GM12865 (cell line): ENCODE data around the gene PANK2.
"Not testable (repeated sequence)": the region's sequence is repeated elsewhere in the genome, so short reads cannot be mapped to it uniquely, and the experiment has no call there.

ENCODE experiments used
- DNase-seq: peaks from one replicate; pipeline ENCODE4 v3.0.0; 2010; ENCODE audit warnings: low read depth
- H3K4me3 ChIP-seq: 2 replicates; pipeline ENCODE4 v1.5.1; 2011; ENCODE audit warnings: mild to moderate bottlenecking, low read depth, low read length, control low read depth
- TF ChIP-seq, protein P1 (sequence below): IDR thresholded peaks from 2 replicates; pipeline ENCODE4 v1.5.1; 2011; ENCODE audit warnings: low read length, control low read depth, low read depth, inconsistent platforms; ENCODE audit not compliant: insufficient read depth; ENCODE audit errors: missing control alignments

Gene PANK2

DNA sequence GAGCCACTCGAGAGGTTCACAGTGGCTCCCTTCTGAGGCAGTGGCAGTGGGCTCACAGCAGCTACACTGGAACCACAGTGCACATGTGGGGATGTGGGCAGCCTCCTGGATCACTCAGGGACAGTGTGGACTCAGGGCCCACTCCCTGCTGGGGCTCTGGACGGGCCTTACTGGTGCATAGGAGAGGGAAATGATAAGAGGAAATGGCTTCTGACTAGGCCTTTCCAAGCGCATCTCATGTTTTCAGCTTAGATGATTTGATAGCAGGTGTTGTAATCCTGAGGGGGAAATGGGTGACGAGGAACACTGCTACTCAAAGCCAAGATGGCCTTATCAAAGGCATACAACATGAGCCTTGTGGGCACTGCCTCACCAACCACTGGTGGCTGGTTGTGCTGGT is 44.0 kb downstream of the PANK2 start:
- TF ChIP-seq, protein P1, sequence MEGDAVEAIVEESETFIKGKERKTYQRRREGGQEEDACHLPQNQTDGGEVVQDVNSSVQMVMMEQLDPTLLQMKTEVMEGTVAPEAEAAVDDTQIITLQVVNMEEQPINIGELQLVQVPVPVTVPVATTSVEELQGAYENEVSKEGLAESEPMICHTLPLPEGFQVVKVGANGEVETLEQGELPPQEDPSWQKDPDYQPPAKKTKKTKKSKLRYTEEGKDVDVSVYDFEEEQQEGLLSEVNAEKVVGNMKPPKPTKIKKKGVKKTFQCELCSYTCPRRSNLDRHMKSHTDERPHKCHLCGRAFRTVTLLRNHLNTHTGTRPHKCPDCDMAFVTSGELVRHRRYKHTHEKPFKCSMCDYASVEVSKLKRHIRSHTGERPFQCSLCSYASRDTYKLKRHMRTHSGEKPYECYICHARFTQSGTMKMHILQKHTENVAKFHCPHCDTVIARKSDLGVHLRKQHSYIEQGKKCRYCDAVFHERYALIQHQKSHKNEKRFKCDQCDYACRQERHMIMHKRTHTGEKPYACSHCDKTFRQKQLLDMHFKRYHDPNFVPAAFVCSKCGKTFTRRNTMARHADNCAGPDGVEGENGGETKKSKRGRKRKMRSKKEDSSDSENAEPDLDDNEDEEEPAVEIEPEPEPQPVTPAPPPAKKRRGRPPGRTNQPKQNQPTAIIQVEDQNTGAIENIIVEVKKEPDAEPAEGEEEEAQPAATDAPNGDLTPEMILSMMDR, result no peak
- no peak overlapping the region for H3K4me3 ChIP-seq
- no peak for DNase-seq

DNA sequence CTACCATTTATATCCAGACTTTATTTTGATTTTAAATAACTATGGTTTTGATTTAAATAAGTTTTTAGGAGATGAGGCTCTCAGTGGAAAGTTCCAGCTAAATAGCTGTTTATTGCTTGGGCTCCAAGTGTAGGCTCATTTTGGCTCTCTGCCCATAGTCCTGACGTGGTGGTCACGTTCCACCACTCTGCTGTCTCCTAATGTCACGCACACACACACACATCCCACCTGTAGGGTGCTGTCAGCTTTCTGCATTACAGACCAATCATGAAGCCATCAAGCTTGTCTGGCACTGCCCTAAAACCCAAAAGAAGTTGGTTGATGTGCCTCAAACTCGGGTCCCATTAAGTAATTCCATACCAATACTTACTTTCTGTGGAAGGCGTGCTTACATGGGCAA is 45.4 kb downstream of the PANK2 start:
- H3K4me3 ChIP-seq, result no peak overlapping the region
- DNase-seq, result no peak
- TF ChIP-seq, protein P1, result no peak

- no peak overlapping the region for H3K4me3 ChIP-seq
- TF ChIP-seq, protein P1, result no peak
- DNase-seq, result no peak
Observed at GRCh38 chr20:3935295-3935955, 46.2 kb downstream of the PANK2 start.

DNA sequence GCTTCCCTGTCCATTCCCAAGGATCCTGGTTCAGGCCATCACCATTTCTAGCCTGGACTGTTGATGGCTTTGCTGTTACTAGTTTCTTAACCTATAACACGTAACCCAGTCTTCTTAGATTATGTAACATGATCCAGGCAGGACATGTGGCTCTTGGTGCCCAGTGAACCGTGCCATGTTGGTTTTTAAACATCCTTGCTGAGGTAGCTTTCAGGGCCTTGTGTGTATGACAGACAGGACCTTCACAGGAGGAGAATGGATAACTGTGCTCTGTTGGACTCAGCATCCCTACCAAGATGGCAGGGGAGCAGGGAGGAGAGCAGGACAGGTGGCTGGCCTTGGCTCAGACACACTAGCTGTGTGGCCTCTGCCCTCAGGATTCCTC is 46.8 kb downstream of the PANK2 start:
- DNase-seq, result peak; percentile 51
- no peak overlapping the region for H3K4me3 ChIP-seq
- TF ChIP-seq, protein P1, result no peak

DNA sequence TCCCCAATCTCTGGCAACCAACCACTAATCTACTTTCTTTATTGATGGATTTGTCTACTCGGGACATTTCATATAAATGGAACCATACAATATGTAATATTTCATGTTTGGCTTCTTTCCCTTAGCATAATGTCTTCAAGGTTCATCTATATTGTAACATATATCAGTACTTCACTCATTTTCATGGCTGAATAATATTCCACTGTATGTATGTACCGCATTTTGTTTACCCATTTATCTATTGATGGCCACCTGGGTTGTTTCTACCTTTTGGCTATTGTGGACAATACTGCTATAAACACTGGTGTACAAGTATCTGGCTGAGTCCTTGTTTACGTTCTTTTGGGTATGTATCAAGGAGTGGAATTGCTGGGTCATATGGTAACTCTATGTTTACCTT is 48.4 kb downstream of the PANK2 start:
- no peak overlapping the region for H3K4me3 ChIP-seq
- no peak for DNase-seq
- TF ChIP-seq, protein P1, result no peak

DNA sequence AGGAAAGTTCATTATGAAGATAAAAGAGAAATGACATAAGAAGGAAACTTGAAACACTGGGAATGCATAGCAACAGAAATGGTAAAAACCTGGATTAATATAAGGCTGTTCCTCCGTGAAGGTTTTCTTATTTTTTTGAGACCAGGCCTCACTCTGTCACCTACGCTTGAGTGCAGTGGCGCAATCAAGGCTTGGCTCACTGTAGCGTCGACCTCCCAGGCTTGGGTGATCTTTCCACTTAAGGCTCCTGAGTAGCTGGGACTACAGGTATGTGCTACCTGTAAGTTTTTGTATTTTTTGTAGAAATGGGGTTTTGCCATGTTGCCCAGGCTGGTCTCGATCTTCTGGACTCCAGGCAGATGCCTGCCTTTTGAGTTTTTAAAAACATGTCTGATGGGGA is 51.7 kb downstream of the PANK2 start:
- H3K4me3 ChIP-seq, result no peak overlapping the region
- TF ChIP-seq, protein P1, result no peak
- DNase-seq, result no peak

GRCh38 chr20:3946666-3947065 is 57.5 kb downstream of the PANK2 start:
- not testable (repeated sequence) for DNase-seq

More at GRCh38 chr20:3946666-3947065, 57.5 kb downstream of the PANK2 start:
- H3K4me3 ChIP-seq, result not testable (repeated sequence)
